GM12872 (cell line): ENCODE results near the gene CHORDC1.

Experiments used
- CTCF ChIP-seq: IDR thresholded peaks from 3 replicates; pipeline ENCODE4 v1.5.1; 2011; ENCODE audit warnings: low read depth, mild to moderate bottlenecking, low read length, moderate library complexity; ENCODE audit not compliant: insufficient read depth

CHORDC1 gene

GRCh38 chr11:90229791-90230190, 6.9 kb upstream of the CHORDC1 start:
- TF ChIP-seq CTCF = no peak

- TF ChIP-seq CTCF = no peak
These were observed 5.2 kb upstream of the CHORDC1 start for GRCh38 chr11:90228056-90228455.

GRCh38 chr11:90223248-90223585, 368 bp upstream of the CHORDC1 start:
- no peak for TF ChIP-seq CTCF

GRCh38 chr11:90221803-90222458, 918 bp downstream of the CHORDC1 start:
- no peak for TF ChIP-seq CTCF

- no peak for TF ChIP-seq CTCF
These were observed 2.5 kb downstream of the CHORDC1 start for GRCh38 chr11:90220391-90220790.

GRCh38 chr11:90219438-90219837, 3.4 kb downstream of the CHORDC1 start:
- TF ChIP-seq CTCF = no peak

- no peak for TF ChIP-seq CTCF
These were observed 4.2 kb downstream of the CHORDC1 start for GRCh38 chr11:90218606-90219005.
